Heart right ventricle (tissue), 16 donors: ENCODE measurements around the gene RCAN3. TPM values are rescaled to one million over a fixed set of nuclear protein-coding genes. Genes with fewer than 3 reads are reported as not detected.

Experiments used
- ATAC-seq, 8 donors: fragments of 200-7000 bp; cut with Tn5 transposase; one replicate each; pipeline ENCODE4 v1.9.1; 2020; ENCODE audit warnings: mild to moderate bottlenecking in 8 of 8, moderate library complexity in 8 of 8, moderate number of reproducible peaks in 1 of 8
- DNase-seq, 2 donors: peaks; one replicate each; pipeline ENCODE4 v3.0.0-alpha.2; 2020
- H3K27ac ChIP-seq, 10 donors: fragments of 200-600 bp; sonication (generic) in 2 of 10; one replicate each; pipeline versions ENCODE4 v1.5.0 to v1.8.0; 2020 to 2022; ENCODE audit warnings: mild to moderate bottlenecking in 3 of 10
- H3K27me3 ChIP-seq, 7 donors: fragments of 200-600 bp; one replicate each; pipeline ENCODE4 v1.8.0; 2021 to 2022; ENCODE audit warnings: mild to moderate bottlenecking in 2 of 7
- H3K36me3 ChIP-seq, 9 donors: fragments of 200-600 bp; sonication (generic) in 1 of 9; one replicate each; pipeline versions ENCODE4 v1.5.0 to v1.8.0; 2020 to 2022; ENCODE audit warnings: mild to moderate bottlenecking in 2 of 9
- H3K4me1 ChIP-seq, 9 donors: fragments of 200-600 bp; sonication (generic) in 1 of 9; one replicate each; pipeline versions ENCODE4 v1.5.0 to v1.8.0; 2020 to 2022; ENCODE audit warnings: mild to moderate bottlenecking in 4 of 9
- H3K4me3 ChIP-seq, 10 donors: fragments of 200-600 bp; sonication (generic) in 2 of 10; one replicate each; pipeline versions ENCODE4 v1.5.0 to v1.8.0; 2020 to 2022; ENCODE audit warnings: mild to moderate bottlenecking in 7 of 10, moderate library complexity in 2 of 10
- H3K9me3 ChIP-seq, 11 donors: fragments of 200-600 bp in 10 of 11; sonication (generic) in 2 of 11; one replicate each; pipeline versions ENCODE4 v1.5.0 to v1.8.0; 2013 to 2022; ENCODE audit warnings: mild to moderate bottlenecking in 2 of 11, control low read depth in 1 of 11, moderate library complexity in 1 of 11
- WGBS, 2 donors: extraction: QIAGEN DNeasy Blood & Tissue Kit; methylation state at CpG; one replicate each; pipeline ENCODE4 v1.1.7; 2013; ENCODE audit warnings: inconsistent platforms in 1 of 2; 5-methylcytosine and 5-hydroxymethylcytosine counted together
- intact Hi-C, 10 donors: fragments of 100-400 bp; cut with DNase I; formaldehyde crosslinking; loops; one replicate each; pipeline versions ENCODE4 v1.11.1 to v1.14.2; 2022
- polyA plus RNA-seq, 2 donors: library from polyadenylated mRNA; stranded (reverse); fragments of 200-250 nt; gene quantifications; one replicate each; pipeline ENCODE4 v1.2.3, GENCODE V29; 2013
- total RNA-seq, 10 donors: library from RNA; stranded (reverse); fragmentation: NEBNext Ultra II Directional in 3 of 10; extraction: Animal tissue kit (Norgen Biotek cat#: 25700) in 3 of 10; gene quantifications; one replicate each; pipeline versions ENCODE4 v1.2.1 to v1.2.4, GENCODE V29; 2021 to 2023
- TF ChIP-seq, protein P1 (sequence below), 9 donors: fragments of 200-600 bp; sonication (generic) in 2 of 9; IDR thresholded peaks; one replicate each; pipeline versions ENCODE4 v1.5.0 to v1.8.0; 2021 to 2022; ENCODE audit warnings: antibody characterized with exemption in 9 of 9, mild to moderate bottlenecking in 5 of 9, moderate library complexity in 1 of 9
- donor health status: Arrhythmogenic right ventricular cardiomyopathy.
- donor health status: ischemic (EF 13 %, LVEDD 7.1; RV severe dilation, severe dysfunction).
- donor health status: healthy with polysubstance abuse.
- donor health status: DM: no; HTN: yes; CAD: no.
- donor health status: DM: no; HTN: no; CAD: no.
- donor health status: ischemic (EF 25% LVEDD 6.9; RV normal size, moderate dysfunction).
- donor health status: ischemic (EF 25% LVEDD 5.7; RV mildly dilated, moderate dysfunction).
- donor health status: healthy.
- donor health status: DM: yes; HTN: yes; CAD: no.
- donor health status: Ischemic cardiomyopathy.
- donor health status: ischemic (EF 35%, LVEDD 5.7; RV mildly dilated, moderate dysfunction).
- donor health status: nonischemic (EF 11% LVEDD 7.7; RV severe dilation, severe dysfunction).
- donor health status: DM: yes; HTN: yes; CAD: no.
- donor health status: PGD.
- donor health status: ischemic (EF 29% LVEDD 5.4; RV normal size, mild dysfunction).
- donor health status: nonischemic (EF 23%, LVEDD 6.1; RV moderate dilation, normal function).

The RCAN3 gene
- total and polyA plus RNA-seq, 12 donors = 2.3 to 7.9 (median 5.5) TPM

DNA sequence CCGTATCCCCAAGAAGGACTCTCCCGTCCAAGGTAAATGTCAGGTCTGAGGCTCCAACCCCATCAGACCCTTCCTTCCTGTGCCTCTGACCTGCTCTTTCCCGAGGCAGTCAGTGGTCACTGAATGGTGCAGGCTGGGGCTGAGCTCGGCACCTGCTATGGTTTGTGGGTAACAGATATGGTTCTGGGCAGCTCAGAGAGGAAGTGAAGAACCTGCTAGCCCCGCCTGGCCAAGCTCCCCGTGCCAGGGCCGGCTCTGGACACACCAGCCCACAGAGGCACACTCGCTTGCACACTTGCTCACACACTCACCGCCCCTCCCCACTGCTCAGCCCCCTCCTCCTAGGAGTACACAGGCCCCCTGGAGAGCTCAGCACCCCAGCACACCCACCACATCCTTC lies 69.7 kb downstream of the RCAN3 start:
- 75 to 76% methylated on average over 9 of the region's 9 CpGs for WGBS, 2 donors
- DNase-seq (no peak), ATAC-seq (no peak)
- intact Hi-C loops = no loop called here
- Histone ChIP-seq H3K27ac (no peak overlapping the region), H3K9me3 (no peaks in the 10 kb centered on the region), H3K4me3 (no peak overlapping the region), H3K27me3 (no peaks in the 10 kb centered on the region), H3K4me1 (peaks cover 0 to 10% (median 0%) of the 10 kb centered on the region in 9 donors), H3K36me3 (no peaks in the 10 kb centered on the region)
- TF ChIP-seq, protein P1, sequence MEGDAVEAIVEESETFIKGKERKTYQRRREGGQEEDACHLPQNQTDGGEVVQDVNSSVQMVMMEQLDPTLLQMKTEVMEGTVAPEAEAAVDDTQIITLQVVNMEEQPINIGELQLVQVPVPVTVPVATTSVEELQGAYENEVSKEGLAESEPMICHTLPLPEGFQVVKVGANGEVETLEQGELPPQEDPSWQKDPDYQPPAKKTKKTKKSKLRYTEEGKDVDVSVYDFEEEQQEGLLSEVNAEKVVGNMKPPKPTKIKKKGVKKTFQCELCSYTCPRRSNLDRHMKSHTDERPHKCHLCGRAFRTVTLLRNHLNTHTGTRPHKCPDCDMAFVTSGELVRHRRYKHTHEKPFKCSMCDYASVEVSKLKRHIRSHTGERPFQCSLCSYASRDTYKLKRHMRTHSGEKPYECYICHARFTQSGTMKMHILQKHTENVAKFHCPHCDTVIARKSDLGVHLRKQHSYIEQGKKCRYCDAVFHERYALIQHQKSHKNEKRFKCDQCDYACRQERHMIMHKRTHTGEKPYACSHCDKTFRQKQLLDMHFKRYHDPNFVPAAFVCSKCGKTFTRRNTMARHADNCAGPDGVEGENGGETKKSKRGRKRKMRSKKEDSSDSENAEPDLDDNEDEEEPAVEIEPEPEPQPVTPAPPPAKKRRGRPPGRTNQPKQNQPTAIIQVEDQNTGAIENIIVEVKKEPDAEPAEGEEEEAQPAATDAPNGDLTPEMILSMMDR (IDR thresholded peaks at IDR 0.05) = no peak

DNA sequence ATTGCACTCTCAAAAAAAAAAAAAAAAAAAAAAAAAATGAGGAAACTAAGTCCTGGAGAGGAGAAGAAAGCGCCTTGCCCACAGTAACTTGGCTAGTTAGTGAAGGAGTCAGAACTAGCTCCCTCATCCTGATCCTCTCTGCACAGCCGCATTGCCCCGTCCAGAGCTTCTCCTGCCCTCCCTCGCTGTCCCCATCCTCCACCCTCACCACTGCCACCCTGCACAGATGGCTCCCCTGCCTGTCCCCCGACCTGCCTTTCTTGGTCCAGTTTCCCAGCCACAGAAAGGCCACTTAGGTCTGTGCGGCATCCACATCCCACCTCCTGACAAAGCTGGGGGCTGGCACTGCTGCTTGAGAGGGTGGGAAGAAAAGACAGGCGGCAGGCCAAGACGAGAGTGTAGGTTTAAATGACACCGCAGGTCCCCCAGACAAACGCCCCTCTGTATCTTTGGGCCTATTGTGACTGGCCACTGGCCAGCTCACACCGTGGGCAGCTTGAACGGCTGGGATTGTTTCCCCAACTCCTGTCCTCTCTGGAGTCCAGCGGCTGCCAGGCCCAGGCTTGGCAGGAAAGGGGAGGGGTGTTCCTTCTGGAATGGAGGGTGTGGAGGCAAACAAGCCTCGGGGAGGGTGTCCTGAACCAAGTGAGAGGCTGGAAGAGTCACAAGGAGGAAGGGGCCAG lies 73.4 kb downstream of the RCAN3 start:
- Histone ChIP-seq H3K36me3 (no peaks in the 10 kb centered on the region), H3K27me3 (no peaks in the 10 kb centered on the region), H3K4me1 (peaks cover 0 to 4% (median 0%) of the 10 kb centered on the region in 9 donors), H3K27ac (no peak overlapping the region), H3K9me3 (peaks cover 0 to 3% (median 0%) of the 10 kb centered on the region in 11 donors), H3K4me3 (no peak overlapping the region)
- intact Hi-C loops = no loop called here
- ATAC-seq (peak in 2 of 8 donors; percentile 29 to 42), DNase-seq (peak in 1 of 2 donors; percentile 18)
- WGBS, 2 donors = 41 to 42% methylated on average over 14 of the region's 14 CpGs
- TF ChIP-seq, protein P1 (IDR thresholded peaks at IDR 0.05) = no peak

DNA sequence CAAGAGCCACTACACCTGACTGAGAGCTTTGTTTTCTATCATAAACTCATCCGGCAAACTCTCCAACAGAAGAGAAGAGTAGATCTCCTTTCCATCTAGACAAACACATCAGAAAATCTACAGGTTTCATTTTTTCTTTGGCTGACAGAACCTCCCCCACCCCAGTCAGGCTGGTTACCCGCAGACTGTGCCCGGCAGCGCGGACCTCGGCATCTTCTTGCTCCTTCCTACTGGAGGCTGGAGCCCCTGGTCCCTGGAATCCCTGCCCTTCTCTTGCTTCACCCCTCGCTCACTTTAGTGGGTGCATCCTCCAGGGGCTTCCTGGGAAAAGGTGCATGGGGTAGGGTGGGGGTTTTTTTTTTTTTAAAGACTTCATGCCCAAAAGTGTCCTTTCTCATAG lies 76.2 kb downstream of the RCAN3 start:
- 82 to 96% methylated on average over 7 of the region's 7 CpGs for WGBS, 2 donors
- intact Hi-C loops = no loop called here
- ATAC-seq (no peak), DNase-seq (no peak)
- Histone ChIP-seq H3K27ac (no peak overlapping the region), H3K36me3 (no peaks in the 10 kb centered on the region), H3K4me1 (peaks cover 0 to 4% (median 0%) of the 10 kb centered on the region in 9 donors), H3K9me3 (peaks cover 0 to 3% (median 0%) of the 10 kb centered on the region in 11 donors), H3K4me3 (no peak overlapping the region), H3K27me3 (no peaks in the 10 kb centered on the region)
- TF ChIP-seq, protein P1 (IDR thresholded peaks at IDR 0.05) = no peak

DNA sequence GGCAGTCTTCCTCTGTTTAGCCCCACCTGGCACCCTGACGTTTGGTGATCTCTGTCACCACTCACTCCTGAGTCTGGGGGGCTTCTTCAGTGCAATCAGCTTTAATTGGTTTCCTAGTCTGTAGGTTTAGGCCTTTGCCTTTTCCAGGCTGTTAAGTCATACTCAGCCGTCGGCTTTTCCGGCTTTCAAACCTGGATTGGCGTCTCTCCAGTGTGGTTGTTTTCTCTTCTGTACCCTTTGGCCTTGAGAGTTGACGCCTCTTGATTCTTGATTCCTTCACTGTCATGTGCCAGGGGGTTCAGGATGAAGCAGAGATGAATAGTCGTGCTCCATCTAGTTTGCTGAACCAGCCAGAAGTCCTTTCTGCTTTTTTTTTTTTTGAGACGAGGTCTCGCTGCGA lies 78.1 kb downstream of the RCAN3 start:
- DNase-seq (no peak), ATAC-seq (no peak)
- Histone ChIP-seq H3K27me3 (peaks cover 0 to 4% (median 0%) of the 10 kb centered on the region in 7 donors), H3K36me3 (no peaks in the 10 kb centered on the region), H3K4me1 (peaks cover 0 to 13% (median 3%) of the 10 kb centered on the region in 9 donors), H3K4me3 (no peak overlapping the region), H3K9me3 (peaks cover 0 to 3% (median 0%) of the 10 kb centered on the region in 11 donors), H3K27ac (no peak overlapping the region)
- intact Hi-C loops = no loop called here
- TF ChIP-seq, protein P1 (IDR thresholded peaks at IDR 0.05) = no peak
- 77 to 78% methylated on average over 10 of the region's 10 CpGs for WGBS, 2 donors
